AG04450 (cell line): ENCODE data around the gene FAM185A. TPM values are rescaled to one million over a fixed set of nuclear protein-coding genes. Genes with fewer than 3 reads are reported as not detected.

Experiments
- CTCF ChIA-PET: fragments of 300-600, 350-600 bp; formaldehyde crosslinking; extraction: SDS; loops from one replicate; lab custom pipeline; 2022; ENCODE audit warnings: antibody characterized with exemption, inconsistent platforms; lab: Charles Lee
- POLR2A ChIA-PET: fragments of 350-600 bp; formaldehyde crosslinking; extraction: SDS; loops from one replicate; lab custom pipeline; 2021; ENCODE audit warnings: antibody characterized with exemption, inconsistent platforms; lab: Yijun Ruan, JAX
- DNase-seq: peaks from one replicate; pipeline ENCODE4 v3.0.0-alpha.2; 2011; ENCODE audit warnings: low read depth, low spot score
- H3K27ac ChIP-seq: one replicate; pipeline ENCODE4 v1.5.1; 2012; ENCODE audit warnings: low read depth, low read length, control low read depth
- H3K27me3 ChIP-seq: one replicate; pipeline ENCODE4 v1.6.0; 2012; ENCODE audit warnings: low read length; ENCODE audit not compliant: control insufficient read depth, insufficient read depth
- H3K4me3 ChIP-seq: 2 replicates; pipeline ENCODE4 v1.5.1; 2011; ENCODE audit warnings: mild to moderate bottlenecking, low read depth, low read length, control low read depth
- H3K9me3 ChIP-seq: 2 replicates; pipeline ENCODE4 v1.5.1; 2012; ENCODE audit warnings: low read length; ENCODE audit not compliant: control insufficient read depth, insufficient read depth
- CTCF ChIP-seq: IDR thresholded peaks from 2 replicates; pipeline ENCODE4 v1.5.1; 2011; ENCODE audit warnings: low read depth, low read length, control low read depth, inconsistent platforms
- polyA plus RNA-seq: library from polyadenylated mRNA; depleted of rRNA; stranded (reverse); fragments of >200 nt; gene quantifications from 2 replicates; pipeline ENCODE4 v1.2.3, GENCODE V29; 2011

FAM185A gene
- polyA plus RNA-seq, 1 experiment = 4.0 TPM

DNA sequence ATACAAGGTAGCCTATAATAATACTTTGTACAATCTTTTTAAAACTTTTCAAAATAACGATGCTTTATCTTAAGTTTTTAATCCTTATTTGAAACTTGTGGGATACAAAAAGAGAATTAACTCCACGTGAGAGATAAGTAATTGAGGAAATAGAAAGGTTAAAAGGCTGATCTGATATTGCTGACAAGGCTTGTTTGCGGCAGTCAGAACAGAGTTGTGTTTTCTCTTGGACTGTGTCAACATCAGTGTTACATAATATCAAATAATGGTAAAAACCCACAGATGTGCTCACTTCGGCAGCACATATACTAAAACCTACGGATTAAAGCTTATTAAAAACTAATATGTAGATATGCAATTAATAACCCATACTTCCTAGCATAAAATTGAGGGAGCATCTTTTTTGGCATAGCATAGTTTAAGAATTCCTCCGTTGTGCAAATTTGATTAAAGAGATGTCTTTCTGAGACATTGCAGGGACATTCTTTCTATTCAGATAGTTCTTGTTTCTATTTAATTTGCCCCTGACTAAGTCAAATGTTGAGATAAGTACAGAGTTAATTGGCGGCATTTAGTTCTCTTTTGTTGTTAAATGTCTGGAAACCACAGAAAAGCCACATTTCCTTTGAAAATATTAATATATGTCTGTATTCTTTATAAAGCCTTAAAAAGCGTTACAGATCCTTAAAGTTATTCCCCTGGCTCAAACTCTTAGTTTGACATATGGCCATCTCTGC is 63.3 kb downstream of the FAM185A start:
- no peak for TF ChIP-seq CTCF
- CTCF ChIA-PET = interaction anchor here (0.9 kb wide), 1 partner anchor 240 kb away, joined by 5 read pairs; no protein-coding TSS in a partner anchor
- H3K4me3 ChIP-seq = no peak overlapping the region
- POLR2A ChIA-PET = no interaction called here
- H3K27me3 ChIP-seq = no peaks in the 10 kb centered on the region
- H3K9me3 ChIP-seq = no peaks in the 10 kb centered on the region
- no peak for DNase-seq
- no peak overlapping the region for H3K27ac ChIP-seq

- TF ChIP-seq CTCF = no peak
- Histone ChIP-seq H3K9me3 (no peaks in the 10 kb centered on the region), H3K27ac (no peak overlapping the region), H3K4me3 (no peak overlapping the region), H3K27me3 (no peaks in the 10 kb centered on the region)
- ChIA-PET POLR2A (no interaction called here), CTCF (no interaction called here)
- no peak for DNase-seq
These were observed 64.6 kb downstream of the FAM185A start for GRCh38 chr7:102813191-102814024.

- no peak for DNase-seq
- H3K27ac ChIP-seq = no peak overlapping the region
- CTCF ChIA-PET = no interaction called here
- H3K27me3 ChIP-seq = no peaks in the 10 kb centered on the region
- H3K9me3 ChIP-seq = no peaks in the 10 kb centered on the region
- H3K4me3 ChIP-seq = no peak overlapping the region
- POLR2A ChIA-PET = no interaction called here
- TF ChIP-seq CTCF = no peak
These were observed 65.2 kb downstream of the FAM185A start for GRCh38 chr7:102814025-102814471.

DNA sequence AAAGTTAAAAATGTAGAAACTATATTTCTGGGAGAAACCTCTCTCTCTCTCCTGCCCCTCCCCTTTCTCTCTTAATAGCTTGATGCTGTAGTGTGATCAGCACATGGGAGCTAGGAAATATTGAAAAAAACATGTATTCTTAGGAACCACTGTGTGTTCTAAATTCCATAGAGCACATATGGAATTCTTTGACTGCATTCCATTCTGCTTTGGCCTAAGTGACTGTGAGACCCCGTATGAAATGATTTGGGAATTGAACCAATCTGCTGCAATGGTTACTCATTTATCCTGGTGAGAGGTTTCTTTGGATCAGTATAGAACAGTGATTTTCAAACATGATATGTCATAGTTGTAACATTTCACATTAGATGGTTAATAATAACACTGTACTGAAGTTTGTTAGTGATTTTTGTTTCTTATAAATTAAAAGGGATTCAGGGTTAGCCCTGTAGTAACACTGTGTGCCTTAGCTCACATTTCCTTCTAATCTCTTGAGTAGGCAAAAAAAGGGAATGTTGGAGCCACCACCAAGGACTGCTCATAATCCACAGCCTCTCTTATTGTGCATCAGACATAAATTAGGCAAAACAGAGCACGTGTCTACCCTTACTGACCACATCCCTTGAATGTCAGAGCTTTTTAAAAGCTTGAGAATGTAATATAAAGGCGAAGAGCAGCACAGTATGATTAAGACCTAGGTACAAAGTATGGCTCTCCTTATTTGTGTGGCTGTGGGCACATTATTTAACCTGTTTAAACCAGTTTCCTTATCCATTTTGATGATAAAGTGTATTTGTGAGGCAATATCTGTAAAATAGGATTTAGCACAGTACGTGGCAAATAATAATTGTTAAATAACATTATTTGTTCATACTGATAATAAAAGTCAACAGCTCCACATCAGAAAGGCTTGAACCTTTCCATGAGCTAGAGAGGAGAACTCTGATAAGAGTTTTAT is 69.1 kb downstream of the FAM185A start:
- no peak overlapping the region for H3K27ac ChIP-seq
- CTCF ChIA-PET = interaction anchor here (1.0 kb wide), 1 partner anchor 244 kb away, joined by 4 read pairs; no protein-coding TSS in a partner anchor
- no peak for TF ChIP-seq CTCF
- POLR2A ChIA-PET = no interaction called here
- no peaks in the 10 kb centered on the region for H3K9me3 ChIP-seq
- DNase-seq = no peak
- no peaks in the 10 kb centered on the region for H3K27me3 ChIP-seq
- H3K4me3 ChIP-seq = no peak overlapping the region
